ENCODE data around the gene GRID1.

GRID1 gene

DNA sequence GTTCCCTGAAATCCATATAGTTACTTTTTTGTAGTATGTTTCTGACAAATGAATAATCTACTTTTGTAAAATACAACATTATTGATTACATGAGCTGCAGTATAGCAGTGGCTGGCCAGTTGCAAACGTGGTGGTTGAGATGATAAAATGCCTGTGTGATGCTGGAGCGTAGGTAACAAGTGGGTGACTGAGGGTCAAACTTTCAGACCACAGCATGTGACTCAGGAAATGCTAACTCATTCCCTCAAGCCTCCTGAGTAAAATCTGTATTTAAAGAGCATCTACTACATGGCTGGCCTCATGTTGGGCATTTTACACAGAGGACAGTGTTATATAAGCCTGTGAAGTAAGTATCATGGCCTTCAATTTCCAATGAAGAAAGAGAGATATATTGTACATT is 585.2 kb downstream of the GRID1 start:
- H3F3A ChIP-seq (ENCODE audit: insufficient read depth, low read length): no peaks in the 10 kb centered on the region
- no peak overlapping the region for H3K4me2 ChIP-seq (ENCODE audit: low read depth, low read length)
- H3K27me3 ChIP-seq (replicated peaks; ENCODE audit: insufficient read depth, low read length): no peaks in the 10 kb centered on the region
- no peaks in the 10 kb centered on the region for H3K36me3 ChIP-seq (replicated peaks; ENCODE audit: insufficient read depth, low read length)
- no peaks in the 10 kb centered on the region for H3K79me2 ChIP-seq (ENCODE audit: low read length)
- H3K9me2 ChIP-seq (replicated peaks; ENCODE audit: insufficient read depth, low read length): no peaks in the 10 kb centered on the region
- TF ChIP-seq CTCF (IDR thresholded peaks at IDR 0.05; ENCODE audit: low read length): no peak
- TF ChIP-seq EZH2phosphoT487 (IDR thresholded peaks at IDR 0.05; ENCODE audit: low read length): no peak
- TF ChIP-seq EZH2 (optimal IDR thresholded peaks at IDR 0.05; ENCODE audit: low read depth, low read length): no peak
- H3K27ac ChIP-seq (ENCODE audit: low read length): no peak overlapping the region
- H3K9me3 ChIP-seq (replicated peaks; ENCODE audit: insufficient read depth, low read length): no peaks in the 10 kb centered on the region
- H3K9ac ChIP-seq (ENCODE audit: low read length): no peak overlapping the region
- H2AFZ ChIP-seq (ENCODE audit: low read length): no peak overlapping the region
- DNase-seq: no peak
- H4K20me1 ChIP-seq (ENCODE audit: insufficient read depth, low read length): no peaks in the 10 kb centered on the region
- no peak overlapping the region for H3K4me3 ChIP-seq (ENCODE audit: low read length)
- no peaks in the 10 kb centered on the region for H3K4me1 ChIP-seq (ENCODE audit: low read length)

GRCh38 chr10:85778074-85778473 is 588.5 kb downstream of the GRID1 start:
- no peaks in the 10 kb centered on the region for H3K4me1 ChIP-seq (ENCODE audit: low read length)
- no peak overlapping the region for H3K27ac ChIP-seq (ENCODE audit: low read length)
- H3K27me3 ChIP-seq (replicated peaks; ENCODE audit: insufficient read depth, low read length): no peaks in the 10 kb centered on the region
- H3F3A ChIP-seq (ENCODE audit: insufficient read depth, low read length): no peaks in the 10 kb centered on the region
- no peaks in the 10 kb centered on the region for H3K79me2 ChIP-seq (ENCODE audit: low read length)
- H3K9ac ChIP-seq (ENCODE audit: low read length): no peak overlapping the region
- no peaks in the 10 kb centered on the region for H3K9me2 ChIP-seq (replicated peaks; ENCODE audit: insufficient read depth, low read length)
- DNase-seq: no peak
- no peak overlapping the region for H3K4me3 ChIP-seq (ENCODE audit: low read length)
- H4K20me1 ChIP-seq (ENCODE audit: insufficient read depth, low read length): no peaks in the 10 kb centered on the region
- TF ChIP-seq EZH2phosphoT487 (IDR thresholded peaks at IDR 0.05; ENCODE audit: low read length) (no peak), CTCF (IDR thresholded peaks at IDR 0.05; ENCODE audit: low read length) (no peak), EZH2 (optimal IDR thresholded peaks at IDR 0.05; ENCODE audit: low read depth, low read length) (no peak)
- H2AFZ ChIP-seq (ENCODE audit: low read length): no peak overlapping the region
- no peak overlapping the region for H3K4me2 ChIP-seq (ENCODE audit: low read depth, low read length)
- no peaks in the 10 kb centered on the region for H3K36me3 ChIP-seq (replicated peaks; ENCODE audit: insufficient read depth, low read length)
- no peaks in the 10 kb centered on the region for H3K9me3 ChIP-seq (replicated peaks; ENCODE audit: insufficient read depth, low read length)

DNA sequence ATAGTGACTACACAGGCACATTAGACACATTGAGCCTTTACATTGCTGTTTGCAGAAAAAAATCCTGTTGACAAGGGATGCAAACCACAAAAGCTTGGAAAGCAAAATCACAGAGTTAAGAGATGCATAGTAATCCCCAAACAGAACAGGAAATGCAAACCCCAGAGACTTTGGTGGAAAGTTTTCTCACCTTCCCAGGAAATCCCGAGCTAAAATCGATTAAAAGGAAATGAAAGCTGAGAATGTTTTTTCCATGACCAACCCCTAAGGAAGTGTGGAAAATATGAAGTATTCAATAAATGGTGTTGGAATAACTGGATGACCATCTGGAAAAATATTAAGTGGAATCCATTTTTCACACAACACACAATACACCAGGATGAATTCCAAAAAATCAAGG is 598.7 kb downstream of the GRID1 start:
- Histone ChIP-seq H3K4me3 (ENCODE audit: low read length) (no peak overlapping the region), H3K9ac (ENCODE audit: low read length) (no peak overlapping the region), H3K27me3 (replicated peaks; ENCODE audit: insufficient read depth, low read length) (no peaks in the 10 kb centered on the region), H3K27ac (ENCODE audit: low read length) (no peak overlapping the region), H3F3A (ENCODE audit: insufficient read depth, low read length) (no peaks in the 10 kb centered on the region), H3K4me1 (ENCODE audit: low read length) (no peaks in the 10 kb centered on the region), H4K20me1 (ENCODE audit: insufficient read depth, low read length) (no peaks in the 10 kb centered on the region), H3K79me2 (ENCODE audit: low read length) (no peaks in the 10 kb centered on the region), H3K9me3 (replicated peaks; ENCODE audit: insufficient read depth, low read length) (no peaks in the 10 kb centered on the region), H3K4me2 (ENCODE audit: low read depth, low read length) (no peak overlapping the region), H3K36me3 (replicated peaks; ENCODE audit: insufficient read depth, low read length) (no peaks in the 10 kb centered on the region), H2AFZ (ENCODE audit: low read length) (no peak overlapping the region), H3K9me2 (replicated peaks; ENCODE audit: insufficient read depth, low read length) (no peaks in the 10 kb centered on the region)
- DNase-seq: no peak
- TF ChIP-seq EZH2phosphoT487 (IDR thresholded peaks at IDR 0.05; ENCODE audit: low read length) (no peak), CTCF (IDR thresholded peaks at IDR 0.05; ENCODE audit: low read length) (no peak), EZH2 (optimal IDR thresholded peaks at IDR 0.05; ENCODE audit: low read depth, low read length) (no peak)
